Gastroesophageal sphincter (tissue), 3 donors: Measurements from ENCODE around the gene MSL1.

Experiments
- POLR2AphosphoS5 ChIP-seq: sonication (generic); formaldehyde crosslinking; IDR thresholded peaks from one replicate; pipeline ENCODE4 v1.6.1; 2017; ENCODE audit warnings: antibody characterized with exemption
- TF ChIP-seq, protein P1 (sequence below), 4 experiments: fragments of 200-600 bp in 2 of 4; fragments of 450-650 bp in 2 of 4; sonication (generic) in 1 of 4; IDR thresholded peaks; one replicate each; pipeline ENCODE4 v1.5.1; 2017 to 2019; ENCODE audit warnings: antibody characterized with exemption in 4 of 4, mild to moderate bottlenecking in 2 of 4, moderate library complexity in 2 of 4

DNA sequence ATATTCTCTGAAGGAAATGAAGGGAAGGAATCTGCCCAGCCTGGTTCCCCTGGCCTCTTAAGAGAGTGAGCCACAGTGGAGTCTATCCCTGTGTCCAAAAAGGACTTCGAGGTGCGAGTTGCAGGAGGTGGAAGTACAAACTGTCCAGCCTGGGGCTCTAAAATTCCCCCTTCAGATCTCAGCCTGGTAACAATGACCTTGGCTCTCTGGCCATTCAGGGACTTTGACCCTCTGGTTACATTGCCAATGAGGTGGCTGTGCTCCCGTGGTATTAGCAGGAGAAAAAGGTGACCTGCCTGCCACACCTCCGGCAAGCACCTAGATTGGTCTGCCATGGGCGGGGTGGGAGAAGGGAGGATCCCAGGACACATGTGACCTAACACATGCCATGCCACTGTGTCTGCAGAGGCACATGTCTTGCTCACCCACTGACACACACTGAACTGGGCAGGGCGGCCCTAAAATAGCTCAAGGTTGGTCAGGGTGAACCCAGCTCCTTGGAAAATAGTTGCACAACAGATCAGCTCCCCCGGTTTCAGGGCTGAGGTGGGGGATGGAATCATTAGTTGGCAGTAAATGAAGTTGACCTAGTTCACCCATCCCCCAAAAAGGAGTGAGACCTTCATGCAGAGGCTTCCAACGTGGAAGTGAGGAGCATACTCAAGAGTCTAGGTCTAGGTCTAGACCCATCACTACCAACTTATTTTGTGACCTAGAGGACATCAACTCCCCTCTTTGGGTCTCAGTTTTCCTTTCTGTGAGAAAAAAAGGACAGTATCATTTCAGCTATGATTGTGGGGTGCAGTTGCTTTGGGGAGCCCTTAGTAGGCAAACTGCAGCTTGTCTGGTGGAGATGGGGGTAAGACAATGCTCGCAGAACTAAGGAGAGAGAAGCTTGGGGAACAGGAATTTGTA is 23.6 kb upstream of the MSL1 start:
- TF ChIP-seq, protein P1, sequence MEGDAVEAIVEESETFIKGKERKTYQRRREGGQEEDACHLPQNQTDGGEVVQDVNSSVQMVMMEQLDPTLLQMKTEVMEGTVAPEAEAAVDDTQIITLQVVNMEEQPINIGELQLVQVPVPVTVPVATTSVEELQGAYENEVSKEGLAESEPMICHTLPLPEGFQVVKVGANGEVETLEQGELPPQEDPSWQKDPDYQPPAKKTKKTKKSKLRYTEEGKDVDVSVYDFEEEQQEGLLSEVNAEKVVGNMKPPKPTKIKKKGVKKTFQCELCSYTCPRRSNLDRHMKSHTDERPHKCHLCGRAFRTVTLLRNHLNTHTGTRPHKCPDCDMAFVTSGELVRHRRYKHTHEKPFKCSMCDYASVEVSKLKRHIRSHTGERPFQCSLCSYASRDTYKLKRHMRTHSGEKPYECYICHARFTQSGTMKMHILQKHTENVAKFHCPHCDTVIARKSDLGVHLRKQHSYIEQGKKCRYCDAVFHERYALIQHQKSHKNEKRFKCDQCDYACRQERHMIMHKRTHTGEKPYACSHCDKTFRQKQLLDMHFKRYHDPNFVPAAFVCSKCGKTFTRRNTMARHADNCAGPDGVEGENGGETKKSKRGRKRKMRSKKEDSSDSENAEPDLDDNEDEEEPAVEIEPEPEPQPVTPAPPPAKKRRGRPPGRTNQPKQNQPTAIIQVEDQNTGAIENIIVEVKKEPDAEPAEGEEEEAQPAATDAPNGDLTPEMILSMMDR (IDR thresholded peaks at IDR 0.05), result no peak
- TF ChIP-seq POLR2AphosphoS5, result peak; percentile 80
